T-cell (primary cell): ENCODE data around the gene CD84. TPM values are rescaled to one million over a fixed set of nuclear protein-coding genes. Genes with fewer than 3 reads are reported as not detected.

Source experiments
- ATAC-seq, 4 experiments: fragments of 200-7000 bp in 3 of 4; fragments of 150-1000 bp in 1 of 4; cut with Tn5 transposase; replicated peaks in 1 of 4; 1 replicate in 3 of 4; 2 replicates in 1 of 4; pipeline ENCODE4 v1.10.0; 2021; ENCODE audit warnings: moderate library complexity in 3 of 4, mild to moderate bottlenecking in 2 of 4, moderate number of reproducible peaks in 1 of 4
- CTCF ChIA-PET, 2 donors: fragments of 300-600 bp; sonication (Branson Sonifier 250); formaldehyde crosslinking; loops; one replicate each; lab custom pipeline; 2022; ENCODE audit warnings: antibody characterized with exemption in 2 of 2; lab: Charles Lee
- POLR2A ChIA-PET, 2 donors: fragments of 300-600 bp; sonication (Branson Sonifier 250); formaldehyde crosslinking; loops; one replicate each; lab custom pipeline; 2022; ENCODE audit warnings: antibody characterized with exemption in 2 of 2; lab: Charles Lee
- DNase-seq, 35 experiments: peaks; one replicate each; pipeline versions ENCODE4 v3.0.0 to v3.0.0-alpha.2; 2013 to 2023
- H3K27ac ChIP-seq: one replicate; pipeline ENCODE4 v1.5.1; 2013; ENCODE audit warnings: low read length
- H3K27me3 ChIP-seq, 2 experiments: replicated peaks in 1 of 2; 1 replicate in 1 of 2; 2 replicates in 1 of 2; pipeline versions ENCODE4 v1.6.1 to v1.7.0; 2013; ENCODE audit warnings: low read length in 1 of 2, mixed read lengths in 1 of 2; ENCODE audit not compliant: control insufficient read depth in 2 of 2, insufficient read depth in 2 of 2; ENCODE audit errors: extremely low read depth in 1 of 2
- H3K36me3 ChIP-seq, 2 donors: 1 replicate in 1 of 2; 2 replicates in 1 of 2; pipeline versions ENCODE4 v1.6.1 to v1.7.0; 2013; ENCODE audit warnings: low read length in 1 of 2; ENCODE audit not compliant: control insufficient read depth in 2 of 2, insufficient read depth in 1 of 2; ENCODE audit errors: extremely low read depth in 1 of 2
- H3K4me1 ChIP-seq, 2 experiments: 1 replicate in 1 of 2; 2 replicates in 1 of 2; pipeline versions ENCODE4 v1.6.1 to v1.7.0; 2013; ENCODE audit warnings: low read length in 2 of 2, mixed read lengths in 1 of 2; ENCODE audit not compliant: insufficient read depth in 2 of 2, control insufficient read depth in 1 of 2; ENCODE audit errors: extremely low read depth in 1 of 2
- H3K4me3 ChIP-seq, 2 donors: 1 replicate in 1 of 2; 2 replicates in 1 of 2; pipeline versions ENCODE4 v1.5.1 to v1.7.0; 2013; ENCODE audit warnings: mild to moderate bottlenecking in 2 of 2, low read length in 1 of 2, moderate library complexity in 1 of 2; ENCODE audit not compliant: control insufficient read depth in 1 of 2; ENCODE audit errors: extremely low read depth in 1 of 2
- H3K9me3 ChIP-seq: 2 replicates; pipeline ENCODE4 v1.7.0; 2013
- H3K27ac Mint-ChIP-seq, 2 donors: one replicate each; pipeline ENCODE4 v1.8.0; 2020 to 2021; ENCODE audit warnings: mild to moderate bottlenecking in 2 of 2, mixed read lengths in 2 of 2
- H3K27me3 Mint-ChIP-seq, 2 donors: one replicate each; pipeline ENCODE4 v1.8.0; 2021 to 2022; ENCODE audit warnings: mixed read lengths in 2 of 2
- H3K36me3 Mint-ChIP-seq: one replicate; pipeline ENCODE4 v1.8.0; 2021; ENCODE audit warnings: mixed read lengths
- H3K4me1 Mint-ChIP-seq, 3 donors: one replicate each; pipeline ENCODE4 v1.8.0; 2020 to 2022; ENCODE audit warnings: mixed read lengths in 3 of 3, mild to moderate bottlenecking in 1 of 3
- H3K4me3 Mint-ChIP-seq, 3 donors: one replicate each; pipeline ENCODE4 v1.8.0; 2020 to 2022; ENCODE audit warnings: mild to moderate bottlenecking in 3 of 3, mixed read lengths in 3 of 3, moderate library complexity in 3 of 3
- H3K9me3 Mint-ChIP-seq, 3 donors: one replicate each; pipeline ENCODE4 v1.8.0; 2020 to 2022; ENCODE audit warnings: mixed read lengths in 3 of 3
- WGBS: methylation state at CpG from one replicate; pipeline ENCODE4 v1.1.5; 2013; ENCODE audit warnings: missing lambda C conversion rate; ENCODE audit not compliant: insufficient coverage; 5-methylcytosine and 5-hydroxymethylcytosine counted together
- total RNA-seq, 35 experiments: library from RNA in 6 of 35; stranded (reverse) in 6 of 35; fragments of 120-200 nt in 1 of 35; gene quantifications; one replicate each; pipeline versions ENCODE4 v1.2.1 to v1.2.4 and lab custom pipeline; 2013 to 2026

CD84 gene
- total RNA-seq, 5 donors from 2014 or later (not counting 1 experiment from before 2014, with no cell fraction given), result 47.5 to 97.4 (median 51.8) TPM

GRCh38 chr1:160550572-160551034, 28.7 kb downstream of the CD84 start:
- DNase-seq (peak in 31 of 35 experiments; percentile 13 to 67 (median 50)), ATAC-seq (peak in 3 of 4 experiments; percentile 47 to 72 (median 64))
- no peak overlapping the region for H3K27ac ChIP-seq
- WGBS, result 81% methylated on average over 6 of the region's 6 CpGs
- H3K9me3 ChIP-seq, result no peaks in the 10 kb centered on the region
- no peaks in the 10 kb centered on the region for H3K9me3 Mint-ChIP-seq
- no peak overlapping the region for H3K4me3 Mint-ChIP-seq
- H3K27me3 ChIP-seq, result no peaks in the 10 kb centered on the region
- H3K27ac Mint-ChIP-seq, result peak overlapping the region; percentile 55 to 67
- H3K4me1 Mint-ChIP-seq, result peaks cover 26 to 54% (median 27%) of the 10 kb centered on the region in 3 donors
- H3K36me3 ChIP-seq, result peaks cover 6 to 80% of the 10 kb centered on the region in 2 donors
- CTCF ChIA-PET, result interaction anchor here (0.6 to 1.8 kb wide), 4 partner anchors 8 to 59 kb away, joined by 3 to 7 read pairs (median 4); no protein-coding TSS in a partner anchor
- H3K4me3 ChIP-seq, result no peak overlapping the region
- peaks cover 67% of the 10 kb centered on the region for H3K36me3 Mint-ChIP-seq
- H3K27me3 Mint-ChIP-seq, result no peaks in the 10 kb centered on the region
- H3K4me1 ChIP-seq, result peaks cover 0 to 21% of the 10 kb centered on the region in 2 experiments
- POLR2A ChIA-PET, result interaction anchor here in 1 of 2 donors (0.6 kb wide), 1 partner anchor 11 kb away, joined by 3 read pairs; no protein-coding TSS in a partner anchor

- no peaks in the 10 kb centered on the region for H3K9me3 ChIP-seq
- peaks cover 0 to 22% of the 10 kb centered on the region in 2 experiments for H3K4me1 ChIP-seq
- H3K9me3 Mint-ChIP-seq, result no peaks in the 10 kb centered on the region
- H3K4me3 ChIP-seq, result no peak overlapping the region
- H3K27me3 ChIP-seq, result no peaks in the 10 kb centered on the region
- peaks cover 6 to 80% of the 10 kb centered on the region in 2 donors for H3K36me3 ChIP-seq
- 90% methylated on average over 2 of the region's 3 CpGs for WGBS
- no peak overlapping the region for H3K27ac ChIP-seq
- no peak for ATAC-seq
- DNase-seq, result no peak
- peaks cover 69% of the 10 kb centered on the region for H3K36me3 Mint-ChIP-seq
- ChIA-PET POLR2A (no interaction called here), CTCF (interaction anchor here in 1 of 2 donors (0.6 to 1.8 kb wide), 3 partner anchors 10 to 110 kb away, joined by 3 to 6 read pairs (median 5); no protein-coding TSS in a partner anchor)
- no peak overlapping the region for H3K4me3 Mint-ChIP-seq
- H3K27ac Mint-ChIP-seq, result peak overlapping the region in 1 of 2 donors; percentile 87
- peaks cover 28 to 60% (median 31%) of the 10 kb centered on the region in 3 donors for H3K4me1 Mint-ChIP-seq
- H3K27me3 Mint-ChIP-seq, result no peaks in the 10 kb centered on the region
These were observed 29.7 kb downstream of the CD84 start for GRCh38 chr1:160549665-160550006.

GRCh38 chr1:160548960-160549664, 30.2 kb downstream of the CD84 start:
- peak overlapping the region; percentile 18 to 87 for H3K27ac Mint-ChIP-seq
- ChIA-PET POLR2A (interaction anchor here in 1 of 2 donors (1.2 kb wide), 1 partner anchor 25 kb away, joined by 3 read pairs; no protein-coding TSS in a partner anchor), CTCF (interaction anchor here in 1 of 2 donors (0.6 to 1.8 kb wide), 4 partner anchors 11 to 109 kb away, joined by 3 to 6 read pairs (median 4); no protein-coding TSS in a partner anchor)
- H3K4me3 Mint-ChIP-seq, result no peak overlapping the region
- peaks cover 3 to 27% of the 10 kb centered on the region in 2 experiments for H3K4me1 ChIP-seq
- DNase-seq (no peak), ATAC-seq (no peak)
- no peaks in the 10 kb centered on the region for H3K9me3 ChIP-seq
- peak overlapping the region; percentile 25 for H3K27ac ChIP-seq
- H3K4me1 Mint-ChIP-seq, result peaks cover 33 to 63% (median 37%) of the 10 kb centered on the region in 3 donors
- H3K27me3 Mint-ChIP-seq, result no peaks in the 10 kb centered on the region
- peaks cover 66% of the 10 kb centered on the region for H3K36me3 Mint-ChIP-seq
- H3K9me3 Mint-ChIP-seq, result no peaks in the 10 kb centered on the region
- no peaks in the 10 kb centered on the region for H3K27me3 ChIP-seq
- peaks cover 6 to 75% of the 10 kb centered on the region in 2 donors for H3K36me3 ChIP-seq
- WGBS, result 89% methylated on average over 5 of the region's 5 CpGs
- no peak overlapping the region for H3K4me3 ChIP-seq

GRCh38 chr1:160548183-160548582, 31.1 kb downstream of the CD84 start:
- ATAC-seq, result no peak
- CTCF ChIA-PET, result interaction anchor here (0.6 to 1.2 kb wide), 4 partner anchors 50 to 130 kb away, joined by 3 to 4 read pairs (median 3); no protein-coding TSS in a partner anchor

GRCh38 chr1:160547422-160547821, 31.9 kb downstream of the CD84 start:
- H3K4me1 Mint-ChIP-seq, result peaks cover 30 to 64% (median 38%) of the 10 kb centered on the region in 3 donors
- WGBS, result 97% methylated on average over 4 of the region's 4 CpGs

More at GRCh38 chr1:160548183-160548582, 31.1 kb downstream of the CD84 start:
- H3K27ac Mint-ChIP-seq, result peak overlapping the region; percentile 56 to 75
- Histone ChIP-seq H3K27me3 (no peaks in the 10 kb centered on the region), H3K4me1 (peaks cover 3 to 31% of the 10 kb centered on the region in 2 experiments), H3K9me3 (no peaks in the 10 kb centered on the region), H3K4me3 (no peak overlapping the region), H3K36me3 (peaks cover 6 to 66% of the 10 kb centered on the region in 2 donors), H3K27ac (no peak overlapping the region)
- peaks cover 59% of the 10 kb centered on the region for H3K36me3 Mint-ChIP-seq
- no peaks in the 10 kb centered on the region for H3K27me3 Mint-ChIP-seq
- 93% methylated on average over 2 of the region's 3 CpGs for WGBS
- POLR2A ChIA-PET, result interaction anchor here in 1 of 2 donors (1.2 kb wide), 1 partner anchor 26 kb away, joined by 3 read pairs; no protein-coding TSS in a partner anchor
- no peaks in the 10 kb centered on the region for H3K9me3 Mint-ChIP-seq
- no peak overlapping the region for H3K4me3 Mint-ChIP-seq
- no peak for DNase-seq
- H3K4me1 Mint-ChIP-seq, result peaks cover 32 to 64% (median 39%) of the 10 kb centered on the region in 3 donors

GRCh38 chr1:160546942-160547341, 32.4 kb downstream of the CD84 start:
- peak overlapping the region; percentile 48 to 75 for H3K27ac Mint-ChIP-seq

More at GRCh38 chr1:160547422-160547821, 31.9 kb downstream of the CD84 start:
- ChIA-PET POLR2A (no interaction called here), CTCF (interaction anchor here (0.6 to 1.2 kb wide), 2 partner anchors 72 to 129 kb away, joined by 3 read pairs; no protein-coding TSS in a partner anchor)
- DNase-seq, result no peak
- no peak overlapping the region for H3K4me3 Mint-ChIP-seq
- Histone ChIP-seq H3K9me3 (no peaks in the 10 kb centered on the region), H3K27me3 (no peaks in the 10 kb centered on the region), H3K4me1 (peaks cover 3 to 31% of the 10 kb centered on the region in 2 experiments), H3K36me3 (peaks cover under 1 to 58% of the 10 kb centered on the region in 2 donors), H3K27ac (no peak overlapping the region), H3K4me3 (no peak overlapping the region)
- H3K27me3 Mint-ChIP-seq, result no peaks in the 10 kb centered on the region
- H3K9me3 Mint-ChIP-seq, result no peaks in the 10 kb centered on the region
- ATAC-seq, result no peak
- H3K27ac Mint-ChIP-seq, result peak overlapping the region; percentile 27 to 75
- peaks cover 51% of the 10 kb centered on the region for H3K36me3 Mint-ChIP-seq

More at GRCh38 chr1:160546942-160547341, 32.4 kb downstream of the CD84 start:
- ChIA-PET POLR2A (interaction anchor here in 1 of 2 donors (0.6 kb wide), 1 partner anchor 162 kb away, joined by 3 read pairs; no protein-coding TSS in a partner anchor), CTCF (interaction anchor here (1.0 to 1.2 kb wide), 3 partner anchors 60 to 72 kb away, joined by 3 read pairs; no protein-coding TSS in a partner anchor)
- Histone ChIP-seq H3K9me3 (no peaks in the 10 kb centered on the region), H3K4me1 (peaks cover 3 to 33% of the 10 kb centered on the region in 2 experiments), H3K27me3 (no peaks in the 10 kb centered on the region), H3K27ac (no peak overlapping the region), H3K4me3 (no peak overlapping the region), H3K36me3 (peaks cover 0 to 54% of the 10 kb centered on the region in 2 donors)
- Mint-ChIP-seq H3K9me3 (no peaks in the 10 kb centered on the region), H3K4me3 (no peak overlapping the region), H3K36me3 (peaks cover 47% of the 10 kb centered on the region), H3K4me1 (peaks cover 35 to 66% (median 39%) of the 10 kb centered on the region in 3 donors), H3K27me3 (no peaks in the 10 kb centered on the region)
- WGBS, result no CpG with 5 or more reads among the region's 2 CpGs
- no peak for DNase-seq
- no peak for ATAC-seq
